Measurements from ENCODE around the gene ASZ1. TPM values are rescaled to one million over a fixed set of nuclear protein-coding genes. Genes with fewer than 3 reads are reported as not detected.
"Not testable (repeated sequence)": the region's sequence is repeated elsewhere in the genome, so short reads cannot be mapped to it uniquely, and the experiment has no call there.

The ASZ1 gene
- not detected for polyA plus RNA-seq

GRCh38 chr7:117427258-117427701 is at the start of gene ASZ1:
Gene ASZ1, minus strand, starts transcription at chr7:117427493. Its CDS starts 33 bp downstream, at chr7:117427460.
- Mint-ChIP-seq H3K36me3 (no peaks in the 10 kb centered on the region), H3K27ac (no peak within 1 kb of the TSS), H3K9me3 (peaks cover 2 to 33% (median 7%) of the 10 kb centered on the region in 6 donors), H3K4me1 (no peaks in the 10 kb centered on the region), H3K27me3 (ENCODE audit: low read depth in 3 of 3) (peaks cover 0 to 2% (median 0%) of the 10 kb centered on the region in 3 donors), H3K4me3 (no peak within 1 kb of the TSS)
- DNase-seq: no peak

GRCh38 chr7:117476557-117477215 is 49.4 kb upstream of the ASZ1 start:
- H3K27me3 Mint-ChIP-seq (ENCODE audit: low read depth in 3 of 3): peaks cover 2 to 8% (median 6%) of the 10 kb centered on the region in 3 donors
- peaks cover 1 to 18% (median 7%) of the 10 kb centered on the region in 6 donors for H3K9me3 Mint-ChIP-seq
- no peak for DNase-seq
- no peaks in the 10 kb centered on the region for H3K4me1 Mint-ChIP-seq
- H3K27ac Mint-ChIP-seq: no peak overlapping the region
- H3K36me3 Mint-ChIP-seq: no peaks in the 10 kb centered on the region
- no peak overlapping the region for H3K4me3 Mint-ChIP-seq

- H3K4me3 Mint-ChIP-seq: no peak overlapping the region
These were observed 45.0 kb upstream of the ASZ1 start for GRCh38 chr7:117472335-117472734.

GRCh38 chr7:117470777-117471176 is 43.5 kb upstream of the ASZ1 start:
- Mint-ChIP-seq H3K36me3 (no peaks in the 10 kb centered on the region), H3K9me3 (peaks cover 0 to 5% (median 3%) of the 10 kb centered on the region in 6 donors), H3K4me3 (no peak overlapping the region), H3K4me1 (no peaks in the 10 kb centered on the region), H3K27me3 (ENCODE audit: low read depth in 3 of 3) (peaks cover 0 to 4% (median 2%) of the 10 kb centered on the region in 3 donors), H3K27ac (no peak overlapping the region)
- no peak for DNase-seq

More at GRCh38 chr7:117472335-117472734, 45.0 kb upstream of the ASZ1 start:
- H3K27ac Mint-ChIP-seq: no peak overlapping the region
- DNase-seq: no peak
- H3K36me3 Mint-ChIP-seq: no peaks in the 10 kb centered on the region
- H3K27me3 Mint-ChIP-seq (ENCODE audit: low read depth in 3 of 3): peaks cover 0 to 4% (median 3%) of the 10 kb centered on the region in 3 donors
- H3K4me1 Mint-ChIP-seq: no peaks in the 10 kb centered on the region
- peaks cover 0 to 7% (median 4%) of the 10 kb centered on the region in 6 donors for H3K9me3 Mint-ChIP-seq

- Mint-ChIP-seq H3K4me3 (no peak overlapping the region), H3K9me3 (peaks cover 2 to 5% (median 4%) of the 10 kb centered on the region in 6 donors)
These were observed 40.9 kb upstream of the ASZ1 start for GRCh38 chr7:117468174-117468573.

GRCh38 chr7:117460815-117461214 is 33.5 kb upstream of the ASZ1 start:
- H3K27me3 Mint-ChIP-seq (ENCODE audit: low read depth in 3 of 3); H3K36me3 Mint-ChIP-seq: not testable (repeated sequence)

More at GRCh38 chr7:117468174-117468573, 40.9 kb upstream of the ASZ1 start:
- Mint-ChIP-seq H3K27ac (no peak overlapping the region), H3K27me3 (ENCODE audit: low read depth in 3 of 3) (peaks cover 2 to 4% (median 2%) of the 10 kb centered on the region in 3 donors), H3K36me3 (no peaks in the 10 kb centered on the region), H3K4me1 (no peaks in the 10 kb centered on the region)
- DNase-seq: no peak

GRCh38 chr7:117459735-117460134 is 32.4 kb upstream of the ASZ1 start:
- Mint-ChIP-seq H3K9me3 (peaks cover 0 to 14% (median 4%) of the 10 kb centered on the region in 6 donors), H3K4me1 (no peaks in the 10 kb centered on the region), H3K27me3 (ENCODE audit: low read depth in 3 of 3) (peaks cover 0 to 2% (median 2%) of the 10 kb centered on the region in 3 donors), H3K27ac (no peak overlapping the region), H3K4me3 (no peak overlapping the region), H3K36me3 (peaks cover 0 to 4% (median 0%) of the 10 kb centered on the region in 3 donors)
- DNase-seq: no peak

More at GRCh38 chr7:117460815-117461214, 33.5 kb upstream of the ASZ1 start:
- not testable (repeated sequence) for DNase-seq, H3K27ac Mint-ChIP-seq, H3K4me1 Mint-ChIP-seq, H3K4me3 Mint-ChIP-seq
- peaks cover 0 to 14% (median 3%) of the 10 kb centered on the region in 6 donors for H3K9me3 Mint-ChIP-seq

- Mint-ChIP-seq H3K4me1 (no peaks in the 10 kb centered on the region), H3K4me3 (no peak overlapping the region), H3K27ac (no peak overlapping the region), H3K27me3 (ENCODE audit: low read depth in 3 of 3) (peaks cover 0 to 2% (median 0%) of the 10 kb centered on the region in 3 donors), H3K36me3 (peaks cover 0 to 4% (median 0%) of the 10 kb centered on the region in 3 donors), H3K9me3 (peaks cover 0 to 14% (median 1%) of the 10 kb centered on the region in 6 donors)
- no peak for DNase-seq
These were observed 31.8 kb upstream of the ASZ1 start for GRCh38 chr7:117458977-117459583.

GRCh38 chr7:117448655-117449054 is 21.4 kb upstream of the ASZ1 start:
- DNase-seq: no peak
- no peak overlapping the region for H3K4me3 Mint-ChIP-seq
- H3K27me3 Mint-ChIP-seq (ENCODE audit: low read depth in 3 of 3): peaks cover 0 to 3% (median 2%) of the 10 kb centered on the region in 3 donors
- H3K27ac Mint-ChIP-seq: no peak overlapping the region
- H3K36me3 Mint-ChIP-seq: no peaks in the 10 kb centered on the region
- no peaks in the 10 kb centered on the region for H3K4me1 Mint-ChIP-seq
- peaks cover 3 to 20% (median 9%) of the 10 kb centered on the region in 6 donors for H3K9me3 Mint-ChIP-seq

- Mint-ChIP-seq H3K27ac (no peak overlapping the region), H3K4me1 (no peaks in the 10 kb centered on the region), H3K36me3 (no peaks in the 10 kb centered on the region), H3K4me3 (no peak overlapping the region), H3K27me3 (ENCODE audit: low read depth in 3 of 3) (peaks cover 0 to 2% (median 2%) of the 10 kb centered on the region in 3 donors), H3K9me3 (peaks cover 2 to 20% (median 9%) of the 10 kb centered on the region in 6 donors)
- DNase-seq: no peak
These were observed 19.0 kb upstream of the ASZ1 start for GRCh38 chr7:117446220-117446815.

GRCh38 chr7:117445206-117445605 is 17.9 kb upstream of the ASZ1 start:
- Mint-ChIP-seq H3K27me3 (ENCODE audit: low read depth in 3 of 3) (peaks cover 0 to 2% (median 2%) of the 10 kb centered on the region in 3 donors), H3K4me3 (no peak overlapping the region), H3K9me3 (peaks cover 2 to 21% (median 6%) of the 10 kb centered on the region in 6 donors), H3K4me1 (no peaks in the 10 kb centered on the region), H3K36me3 (no peaks in the 10 kb centered on the region), H3K27ac (no peak overlapping the region)
- no peak for DNase-seq

- DNase-seq: no peak
- H3K9me3 Mint-ChIP-seq: peaks cover 1 to 19% (median 4%) of the 10 kb centered on the region in 6 donors
- no peak overlapping the region for H3K27ac Mint-ChIP-seq
- H3K36me3 Mint-ChIP-seq: no peaks in the 10 kb centered on the region
- peaks cover 0 to 2% (median 2%) of the 10 kb centered on the region in 3 donors for H3K27me3 Mint-ChIP-seq (ENCODE audit: low read depth in 3 of 3)
- H3K4me1 Mint-ChIP-seq: no peaks in the 10 kb centered on the region
- H3K4me3 Mint-ChIP-seq: no peak overlapping the region
These were observed 17.4 kb upstream of the ASZ1 start for GRCh38 chr7:117444646-117445045.

- H3K9me3 Mint-ChIP-seq: peaks cover 2 to 10% (median 7%) of the 10 kb centered on the region in 6 donors
- no peak overlapping the region for H3K4me3 Mint-ChIP-seq
- no peak for DNase-seq
- no peaks in the 10 kb centered on the region for H3K4me1 Mint-ChIP-seq
- no peaks in the 10 kb centered on the region for H3K36me3 Mint-ChIP-seq
- H3K27me3 Mint-ChIP-seq (ENCODE audit: low read depth in 3 of 3): peaks cover 0 to 7% (median 2%) of the 10 kb centered on the region in 3 donors
- H3K27ac Mint-ChIP-seq: no peak overlapping the region
These were observed 8.3 kb upstream of the ASZ1 start for GRCh38 chr7:117435475-117436043.
